Erythroblast (primary cell): Measurements from ENCODE around the gene NARF.

Experiments used
- GATA1 ChIP-seq: IDR thresholded peaks from 2 replicates; pipeline ENCODE4 v1.6.1; 2011; ENCODE audit warnings: low read depth, mild to moderate bottlenecking, control low read depth, low read length, moderate library complexity
- POLR2A ChIP-seq: IDR thresholded peaks from 2 replicates; pipeline ENCODE4 v1.6.1; 2011; ENCODE audit warnings: mild to moderate bottlenecking, low read length

GRCh38 chr17:82486231-82487094 lies 27.9 kb downstream of the NARF start:
- no peak for TF ChIP-seq POLR2A
- TF ChIP-seq GATA1, result no peak
